B cell (primary cell): ENCODE data around the gene CACNA2D2. TPM values are rescaled to one million over a fixed set of nuclear protein-coding genes. Genes with fewer than 3 reads are reported as not detected.

Experiments used
- ATAC-seq: fragments of 200-7000 bp; cut with Tn5 transposase; one replicate; pipeline ENCODE4 v1.10.0; 2021; ENCODE audit warnings: low read depth, mild to moderate bottlenecking, moderate number of reproducible peaks, moderate library complexity
- CTCF ChIA-PET: fragments of 350-600 bp; sonication (Branson Sonifier 250); formaldehyde crosslinking; loops from one replicate; lab custom pipeline; 2021; ENCODE audit warnings: antibody characterized with exemption, inconsistent platforms; lab: Charles Lee
- POLR2A ChIA-PET: fragments of 350-600 bp; sonication (Branson Sonifier 250); formaldehyde crosslinking; loops from one replicate; lab custom pipeline; 2021; ENCODE audit warnings: antibody characterized with exemption; lab: Charles Lee
- DNase-seq: peaks from one replicate; pipeline ENCODE4 v3.0.0; 2013
- H2AFZ ChIP-seq: 2 replicates; pipeline ENCODE4 v1.6.1; 2012; ENCODE audit warnings: mild to moderate bottlenecking, low read depth, low read length; ENCODE audit not compliant: insufficient read depth, poor library complexity, severe bottlenecking
- H3K27ac ChIP-seq, 2 donors: 1 replicate in 1 of 2; 2 replicates in 1 of 2; pipeline ENCODE4 v1.5.1; 2012 to 2013; ENCODE audit warnings: low read length in 2 of 2, mild to moderate bottlenecking in 2 of 2, moderate library complexity in 1 of 2
- H3K27me3 ChIP-seq, 4 experiments: fragments of 200-600 bp in 1 of 4; sonication (generic) in 1 of 4; replicated peaks in 1 of 4; 1 replicate in 2 of 4; 2 replicates in 2 of 4; pipeline versions ENCODE4 v1.6.1 to v1.7.0; 2013 to 2016; ENCODE audit warnings: low read length in 3 of 4, mild to moderate bottlenecking in 2 of 4, mixed read lengths in 1 of 4, moderate library complexity in 1 of 4; ENCODE audit not compliant: insufficient read depth in 4 of 4, control insufficient read depth in 3 of 4; ENCODE audit errors: control extremely low read depth in 1 of 4
- H3K36me3 ChIP-seq, 2 experiments: replicated peaks in 1 of 2; 1 replicate in 1 of 2; 2 replicates in 1 of 2; pipeline versions ENCODE4 v1.6.1 to v1.7.1; 2013; ENCODE audit warnings: low read length in 1 of 2; ENCODE audit not compliant: insufficient read depth in 2 of 2, control insufficient read depth in 1 of 2; ENCODE audit errors: control extremely low read depth in 1 of 2, extremely low read depth in 1 of 2
- H3K4me1 ChIP-seq, 2 donors: fragments of 200-600 bp in 1 of 2; sonication (generic) in 1 of 2; 1 replicate in 1 of 2; 2 replicates in 1 of 2; pipeline versions ENCODE4 v1.5.1 to v1.6.1; 2013 to 2017; ENCODE audit warnings: low read length in 2 of 2; ENCODE audit not compliant: control insufficient read depth in 2 of 2, insufficient read depth in 2 of 2
- H3K4me2 ChIP-seq: replicated peaks from 2 replicates; pipeline ENCODE3; 2012; ENCODE audit warnings: mild to moderate bottlenecking, low read depth, low read length; ENCODE audit not compliant: poor library complexity, severe bottlenecking
- H3K4me3 ChIP-seq, 5 experiments: fragments of 200-600 bp in 1 of 5; sonication (generic) in 1 of 5; 1 replicate in 3 of 5; 2 replicates in 2 of 5; pipeline versions ENCODE4 v1.5.1 to v1.7.0; 2011 to 2016; ENCODE audit warnings: low read length in 4 of 5, mild to moderate bottlenecking in 4 of 5, low read depth in 2 of 5, control low read depth in 1 of 5, moderate library complexity in 1 of 5; ENCODE audit not compliant: insufficient read depth in 1 of 5; ENCODE audit errors: control extremely low read depth in 1 of 5, extremely low read depth in 1 of 5
- H3K79me2 ChIP-seq: fragments of 200-600 bp; sonication (generic); one replicate; pipeline ENCODE4 v1.6.0; 2016; ENCODE audit warnings: low read length; ENCODE audit not compliant: control insufficient read depth, insufficient read depth
- H3K9ac ChIP-seq: fragments of 200-600 bp; sonication (generic); 2 replicates; pipeline ENCODE4 v1.6.1; 2017; ENCODE audit warnings: mild to moderate bottlenecking, low read length, moderate library complexity
- H3K9me3 ChIP-seq, 3 donors: one replicate each; pipeline versions ENCODE4 v1.6.1 to v1.7.1; 2013; ENCODE audit warnings: low read length in 2 of 3; ENCODE audit not compliant: control insufficient read depth in 2 of 3, insufficient read depth in 1 of 3; ENCODE audit errors: control extremely low read depth in 1 of 3
- H4K20me1 ChIP-seq: 2 replicates; pipeline ENCODE4 v1.6.0; 2012; ENCODE audit warnings: mild to moderate bottlenecking, low read length; ENCODE audit not compliant: insufficient read depth, control insufficient read depth, poor library complexity, severe bottlenecking
- H3K27ac Mint-ChIP-seq: one replicate; pipeline ENCODE4 v1.8.0; 2021; ENCODE audit warnings: mixed read lengths
- H3K27me3 Mint-ChIP-seq: one replicate; pipeline ENCODE4 v1.8.0; 2021; ENCODE audit warnings: mixed read lengths
- H3K4me1 Mint-ChIP-seq: one replicate; pipeline ENCODE4 v1.8.0; 2021; ENCODE audit warnings: mixed read lengths
- H3K4me3 Mint-ChIP-seq: one replicate; pipeline ENCODE4 v1.8.0; 2021; ENCODE audit warnings: mixed read lengths
- H3K9me3 Mint-ChIP-seq: one replicate; pipeline ENCODE4 v1.8.0; 2022; ENCODE audit warnings: mixed read lengths; ENCODE audit not compliant: insufficient read depth
- EZH2 ChIP-seq: IDR thresholded peaks from 2 replicates; pipeline ENCODE4 v1.6.1; 2012; ENCODE audit warnings: borderline replicate concordance, low read depth, mild to moderate bottlenecking, moderate library complexity, low read length; ENCODE audit not compliant: insufficient read depth, poor library complexity, severe bottlenecking
- WGBS: methylation state at CpG from one replicate; pipeline ENCODE4 v1.1.5; 2013; ENCODE audit warnings: missing lambda C conversion rate; ENCODE audit not compliant: insufficient coverage; 5-methylcytosine and 5-hydroxymethylcytosine counted together
- intact Hi-C: fragments of 100-400 bp; cut with micrococcal nuclease; formaldehyde crosslinking; loops from one replicate; pipeline ENCODE4 v1.10.0; 2022
- polyA plus RNA-seq: library from polyadenylated mRNA; depleted of rRNA; stranded (reverse); fragments of >200 nt; gene quantifications from 2 replicates; pipeline ENCODE4 v1.2.3, GENCODE V29; 2012
- total RNA-seq, 2 donors: library from RNA; stranded (reverse); fragments of 120-200 nt in 1 of 2; gene quantifications; 1 replicate in 1 of 2; 2 replicates in 1 of 2; pipeline versions ENCODE4 v1.2.3 to v1.2.4, GENCODE V29; 2013 to 2022
- TF ChIP-seq, protein P1 (sequence below): fragments of 200-600 bp; IDR thresholded peaks from one replicate; pipeline ENCODE4 v1.8.0; 2022; ENCODE audit warnings: antibody characterized with exemption, mild to moderate bottlenecking

CACNA2D2 gene
- total and polyA plus RNA-seq, 2 donors (not counting 1 experiment from before 2014, with no cell fraction given): 0.69 to 1.2 TPM

DNA sequence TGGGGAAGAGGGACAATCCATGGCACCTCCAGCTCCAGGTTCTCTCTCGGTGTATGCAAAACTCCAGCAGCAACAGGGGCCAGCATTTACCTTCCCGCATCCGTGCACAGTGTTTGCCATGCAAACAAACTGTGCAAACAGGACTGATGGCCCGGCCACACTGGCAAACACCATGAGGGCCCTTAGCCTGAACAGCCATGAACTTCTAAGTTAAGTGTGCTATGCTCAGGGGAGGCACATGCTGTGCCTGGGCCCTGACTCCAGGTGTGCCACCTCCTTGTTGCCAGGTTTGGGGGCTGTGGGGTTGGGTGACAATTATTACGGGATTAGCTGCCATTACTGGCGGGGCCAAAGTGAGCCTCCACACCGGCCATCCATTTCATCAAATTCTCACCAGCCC, 57.5 kb downstream of the CACNA2D2 start:
- Histone ChIP-seq H2AFZ (no peak overlapping the region), H3K4me3 (no peak overlapping the region), H3K27ac (no peak overlapping the region), H3K9me3 (no peaks in the 10 kb centered on the region), H3K4me2 (no peak overlapping the region), H3K9ac (no peak overlapping the region), H3K36me3 (no peaks in the 10 kb centered on the region), H3K27me3 (no peaks in the 10 kb centered on the region), H4K20me1 (no peaks in the 10 kb centered on the region), H3K79me2 (no peaks in the 10 kb centered on the region), H3K4me1 (peaks cover 0 to 3% of the 10 kb centered on the region in 2 donors)
- POLR2A ChIA-PET: no interaction called here
- CTCF ChIA-PET: interaction anchor here (1.2 to 2.2 kb wide), 2 partner anchors 8 to 9 kb away, joined by 3 to 9 read pairs; no protein-coding TSS in a partner anchor
- WGBS: 97% methylated on average over 7 of the region's 7 CpGs
- intact Hi-C loops: no loop called here
- DNase-seq (no peak), ATAC-seq (no peak)
- no peaks in the 10 kb centered on the region for H3K9me3 Mint-ChIP-seq
- H3K27ac Mint-ChIP-seq: no peak overlapping the region
- peaks cover 3% of the 10 kb centered on the region for H3K27me3 Mint-ChIP-seq
- peaks cover 3% of the 10 kb centered on the region for H3K4me1 Mint-ChIP-seq
- no peak overlapping the region for H3K4me3 Mint-ChIP-seq
- TF ChIP-seq, protein P1, sequence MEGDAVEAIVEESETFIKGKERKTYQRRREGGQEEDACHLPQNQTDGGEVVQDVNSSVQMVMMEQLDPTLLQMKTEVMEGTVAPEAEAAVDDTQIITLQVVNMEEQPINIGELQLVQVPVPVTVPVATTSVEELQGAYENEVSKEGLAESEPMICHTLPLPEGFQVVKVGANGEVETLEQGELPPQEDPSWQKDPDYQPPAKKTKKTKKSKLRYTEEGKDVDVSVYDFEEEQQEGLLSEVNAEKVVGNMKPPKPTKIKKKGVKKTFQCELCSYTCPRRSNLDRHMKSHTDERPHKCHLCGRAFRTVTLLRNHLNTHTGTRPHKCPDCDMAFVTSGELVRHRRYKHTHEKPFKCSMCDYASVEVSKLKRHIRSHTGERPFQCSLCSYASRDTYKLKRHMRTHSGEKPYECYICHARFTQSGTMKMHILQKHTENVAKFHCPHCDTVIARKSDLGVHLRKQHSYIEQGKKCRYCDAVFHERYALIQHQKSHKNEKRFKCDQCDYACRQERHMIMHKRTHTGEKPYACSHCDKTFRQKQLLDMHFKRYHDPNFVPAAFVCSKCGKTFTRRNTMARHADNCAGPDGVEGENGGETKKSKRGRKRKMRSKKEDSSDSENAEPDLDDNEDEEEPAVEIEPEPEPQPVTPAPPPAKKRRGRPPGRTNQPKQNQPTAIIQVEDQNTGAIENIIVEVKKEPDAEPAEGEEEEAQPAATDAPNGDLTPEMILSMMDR: no peak
- no peak for TF ChIP-seq EZH2

DNA sequence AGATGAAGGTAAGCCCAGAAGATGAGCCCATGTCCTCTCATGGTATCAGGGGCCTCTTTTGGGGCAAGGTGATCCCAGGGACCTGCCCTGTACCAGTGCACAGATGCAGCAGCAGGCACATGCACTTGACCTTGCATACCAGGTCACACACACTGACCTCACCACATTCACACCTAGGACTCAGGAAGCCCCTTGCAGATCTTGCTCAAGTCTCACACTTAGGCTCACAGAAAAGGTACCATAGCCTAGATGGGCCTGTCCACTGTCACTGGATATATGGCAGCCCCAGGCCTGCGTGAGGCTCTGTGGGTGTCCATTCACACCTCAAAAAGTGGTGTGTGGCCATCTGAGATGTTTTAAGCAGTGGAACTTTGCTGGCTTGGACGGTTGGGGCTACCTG, 58.7 kb downstream of the CACNA2D2 start:
- intact Hi-C loops: no loop called here
- Histone ChIP-seq H3K9ac (no peak overlapping the region), H3K9me3 (no peaks in the 10 kb centered on the region)

More for the DNA sequence above, 58.7 kb downstream of the CACNA2D2 start:
- Mint-ChIP-seq H3K4me3 (no peak overlapping the region), H3K9me3 (no peaks in the 10 kb centered on the region), H3K4me1 (no peaks in the 10 kb centered on the region), H3K27ac (no peak overlapping the region), H3K27me3 (no peaks in the 10 kb centered on the region)
- no peaks in the 10 kb centered on the region for H3K79me2 ChIP-seq
- H4K20me1 ChIP-seq: no peaks in the 10 kb centered on the region
- no peak overlapping the region for H3K4me3 ChIP-seq
- no peaks in the 10 kb centered on the region for H3K36me3 ChIP-seq
- 68% methylated on average over 2 of the region's 2 CpGs for WGBS
- no peak overlapping the region for H2AFZ ChIP-seq
- no peak for TF ChIP-seq EZH2
- TF ChIP-seq, protein P1: no peak
- ATAC-seq (no peak), DNase-seq (no peak)
- no peak overlapping the region for H3K4me2 ChIP-seq
- no peaks in the 10 kb centered on the region for H3K4me1 ChIP-seq
- no peaks in the 10 kb centered on the region for H3K27me3 ChIP-seq
- CTCF ChIA-PET: interaction anchor here (1.2 kb wide), 1 partner anchor 8 kb away, joined by 3 read pairs; no protein-coding TSS in a partner anchor
- no peak overlapping the region for H3K27ac ChIP-seq
- POLR2A ChIA-PET: no interaction called here
